ENCODE results near the gene CSNK1G1.

Gene CSNK1G1

GRCh38 chr15:64166102-64166890, 189.7 kb downstream of the CSNK1G1 start:
- Mint-ChIP-seq H3K4me3 (no peak overlapping the region), H3K9me3 (no peaks in the 10 kb centered on the region), H3K27ac (peak overlapping the region in 1 of 2 donors; percentile 60), H3K36me3 (ENCODE audit: insufficient read depth) (peaks cover 9% of the 10 kb centered on the region), H3K4me1 (ENCODE audit: low read depth in 2 of 2) (peaks cover 14 to 18% of the 10 kb centered on the region in 2 donors), H3K27me3 (no peaks in the 10 kb centered on the region)
- DNase-seq (no peak), ATAC-seq (replicated peaks) (no peak)

DNA sequence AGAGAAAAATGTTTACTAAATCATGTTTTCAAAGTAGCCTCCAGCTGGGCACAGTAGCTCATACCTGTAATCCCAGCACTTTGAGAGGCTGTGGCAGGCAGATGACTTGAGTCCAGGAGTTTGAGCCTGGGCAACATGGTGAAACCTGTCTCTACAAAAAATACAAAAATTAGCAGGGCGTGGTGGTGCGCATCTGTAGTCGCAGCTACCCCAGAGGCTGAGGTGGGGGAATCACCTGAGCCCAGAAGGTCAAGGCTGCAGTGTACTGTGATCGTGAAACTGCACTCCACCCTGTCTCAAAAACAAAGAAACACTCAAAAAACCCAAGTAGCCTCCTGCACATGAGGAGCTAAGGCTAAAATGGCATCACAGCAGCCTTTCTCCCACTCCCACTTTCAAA, 191.5 kb downstream of the CSNK1G1 start:
- Mint-ChIP-seq H3K4me3 (peak overlapping the region in 1 of 2 donors; percentile 89), H3K36me3 (ENCODE audit: insufficient read depth) (peaks cover 28% of the 10 kb centered on the region)

DNA sequence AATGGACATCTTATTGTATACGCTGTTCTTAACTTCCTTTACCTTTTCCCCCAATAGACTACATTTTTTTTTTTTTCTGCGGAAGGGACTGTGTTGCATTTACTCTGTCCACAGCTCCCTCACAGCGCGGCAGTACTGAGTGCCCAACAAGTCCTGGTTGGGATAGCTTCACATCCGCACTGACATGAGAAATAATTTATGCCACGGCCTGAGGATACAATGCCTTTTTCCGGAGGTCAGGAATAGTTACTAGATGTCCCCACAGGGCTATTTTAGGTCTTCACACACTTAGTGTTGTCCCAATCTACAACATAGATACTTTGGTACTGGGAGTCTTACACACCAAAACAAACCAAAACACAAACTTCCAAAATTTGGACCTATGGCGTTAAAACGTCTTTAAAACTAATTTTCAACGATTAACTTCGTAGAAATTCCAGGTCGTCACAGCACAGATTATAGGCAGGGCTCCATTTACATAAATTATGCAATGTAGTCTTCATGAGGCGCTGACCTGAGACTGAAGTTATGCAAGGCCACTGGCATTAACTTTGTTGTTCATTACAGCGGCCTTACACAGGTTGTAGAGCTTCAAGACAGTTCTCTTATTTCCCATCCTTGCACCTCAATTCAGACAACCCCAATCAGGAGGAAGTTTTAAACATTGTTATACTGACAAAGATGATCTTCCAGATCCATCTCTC, 192.2 kb downstream of the CSNK1G1 start:
- Mint-ChIP-seq H3K36me3 (ENCODE audit: insufficient read depth) (peaks cover 34% of the 10 kb centered on the region), H3K27me3 (no peaks in the 10 kb centered on the region), H3K27ac (peak overlapping the region; percentile 96 to 97), H3K9me3 (no peaks in the 10 kb centered on the region), H3K4me3 (peak overlapping the region; percentile 79 to 89), H3K4me1 (ENCODE audit: low read depth in 2 of 2) (peaks cover 25 to 31% of the 10 kb centered on the region in 2 donors)
- ATAC-seq (replicated peaks) (no peak), DNase-seq (no peak)

More for the DNA sequence above, 191.5 kb downstream of the CSNK1G1 start:
- Mint-ChIP-seq H3K4me1 (ENCODE audit: low read depth in 2 of 2) (peaks cover 23 to 27% of the 10 kb centered on the region in 2 donors), H3K9me3 (no peaks in the 10 kb centered on the region), H3K27ac (peak overlapping the region; percentile 79 to 96), H3K27me3 (no peaks in the 10 kb centered on the region)
- ATAC-seq (replicated peaks) = no peak
- no peak for DNase-seq

DNA sequence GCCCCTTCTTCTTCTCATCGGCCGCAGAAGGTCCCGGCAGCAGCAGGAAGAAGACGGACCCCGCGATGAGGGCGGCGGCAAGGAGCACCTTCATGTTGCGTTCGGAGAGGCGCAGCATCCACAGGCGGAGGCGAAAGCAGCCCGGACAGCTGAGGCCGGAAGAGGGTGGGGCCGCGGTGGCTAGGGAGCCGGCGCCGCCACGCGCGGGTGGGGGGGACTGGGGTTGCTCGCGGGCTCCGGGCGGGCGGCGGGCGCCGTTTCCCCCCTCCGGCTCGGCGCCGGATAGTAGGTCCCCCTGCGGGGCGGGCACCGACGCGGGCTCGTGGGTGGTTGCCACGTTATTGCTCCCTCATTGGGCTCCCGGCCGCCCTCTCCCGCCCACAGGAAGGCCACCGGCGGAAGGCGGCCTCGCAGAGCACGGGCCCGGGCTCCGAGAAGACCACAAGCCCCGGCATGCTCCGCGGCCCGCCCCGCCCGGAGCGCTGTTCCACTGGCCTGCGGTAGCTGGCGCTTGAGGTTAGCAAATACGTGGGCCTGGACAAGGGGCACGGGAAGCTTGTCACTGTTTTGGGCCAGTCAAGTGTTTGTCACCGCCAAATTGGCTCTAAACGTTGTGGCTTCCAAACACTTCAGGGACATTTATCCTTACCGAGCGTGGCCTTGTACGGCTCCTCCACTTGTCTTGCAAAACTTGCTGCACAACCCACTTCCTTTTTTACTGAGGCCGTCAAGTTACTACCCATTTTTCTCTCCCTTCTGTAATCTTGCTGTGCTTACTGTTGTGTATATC, 192.9 kb downstream of the CSNK1G1 start, which contains the start of gene PPIB:
TSS of gene PPIB (minus strand) at position 154 of the 790 bp plus-strand sequence. CDS start at position 118, 36 bp downstream.
- peaks cover 33 to 37% of the 10 kb centered on the region in 2 donors for H3K4me1 Mint-ChIP-seq (ENCODE audit: low read depth in 2 of 2)
- DNase-seq = peak; percentile 91 to 95 (median 94)
- no peaks in the 10 kb centered on the region for H3K9me3 Mint-ChIP-seq
- peak within 1 kb of the TSS; percentile 96 to 97 for H3K27ac Mint-ChIP-seq
- H3K36me3 Mint-ChIP-seq (ENCODE audit: insufficient read depth) = peaks cover 42% of the 10 kb centered on the region
- peak; percentile 90 for ATAC-seq (replicated peaks)
- no peaks in the 10 kb centered on the region for H3K27me3 Mint-ChIP-seq
- peak within 1 kb of the TSS; percentile 79 to 89 for H3K4me3 Mint-ChIP-seq

DNA sequence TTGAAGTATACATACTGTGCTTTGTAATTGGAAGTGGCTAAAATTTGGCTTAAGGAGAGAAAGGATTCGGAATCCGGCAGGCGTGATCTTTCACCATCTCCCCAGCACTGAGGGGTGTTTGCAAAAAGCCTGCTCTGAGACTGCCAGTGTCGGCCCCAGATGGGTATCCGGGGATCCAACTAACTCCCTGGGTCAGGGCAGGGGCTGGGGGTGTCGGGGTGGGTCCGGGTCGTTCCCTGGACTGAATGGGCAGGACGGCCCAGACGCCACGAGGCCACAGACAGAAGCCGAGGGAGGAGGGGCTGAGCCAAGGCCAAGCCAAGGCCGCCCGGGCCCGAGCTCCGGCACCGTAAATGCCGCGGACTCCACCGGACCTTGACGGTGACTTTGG, 193.5 kb downstream of the CSNK1G1 start:
- Mint-ChIP-seq H3K27ac (peak overlapping the region; percentile 95 to 96), H3K36me3 (ENCODE audit: insufficient read depth) (peaks cover 48% of the 10 kb centered on the region), H3K27me3 (no peaks in the 10 kb centered on the region), H3K4me1 (ENCODE audit: low read depth in 2 of 2) (peaks cover 36 to 40% of the 10 kb centered on the region in 2 donors), H3K9me3 (no peaks in the 10 kb centered on the region), H3K4me3 (peak overlapping the region; percentile 79 to 89)
- DNase-seq (no peak), ATAC-seq (replicated peaks) (peak; percentile 1)

- Mint-ChIP-seq H3K4me3 (peak overlapping the region; percentile 79 to 89), H3K9me3 (no peaks in the 10 kb centered on the region), H3K4me1 (ENCODE audit: low read depth in 2 of 2) (peaks cover 36 to 40% of the 10 kb centered on the region in 2 donors), H3K27me3 (no peaks in the 10 kb centered on the region), H3K27ac (peak overlapping the region; percentile 95 to 96), H3K36me3 (ENCODE audit: insufficient read depth) (peaks cover 53% of the 10 kb centered on the region)
- ATAC-seq (replicated peaks) (no peak), DNase-seq (no peak)
These were observed 194.1 kb downstream of the CSNK1G1 start for GRCh38 chr15:64161688-64162477.

DNA sequence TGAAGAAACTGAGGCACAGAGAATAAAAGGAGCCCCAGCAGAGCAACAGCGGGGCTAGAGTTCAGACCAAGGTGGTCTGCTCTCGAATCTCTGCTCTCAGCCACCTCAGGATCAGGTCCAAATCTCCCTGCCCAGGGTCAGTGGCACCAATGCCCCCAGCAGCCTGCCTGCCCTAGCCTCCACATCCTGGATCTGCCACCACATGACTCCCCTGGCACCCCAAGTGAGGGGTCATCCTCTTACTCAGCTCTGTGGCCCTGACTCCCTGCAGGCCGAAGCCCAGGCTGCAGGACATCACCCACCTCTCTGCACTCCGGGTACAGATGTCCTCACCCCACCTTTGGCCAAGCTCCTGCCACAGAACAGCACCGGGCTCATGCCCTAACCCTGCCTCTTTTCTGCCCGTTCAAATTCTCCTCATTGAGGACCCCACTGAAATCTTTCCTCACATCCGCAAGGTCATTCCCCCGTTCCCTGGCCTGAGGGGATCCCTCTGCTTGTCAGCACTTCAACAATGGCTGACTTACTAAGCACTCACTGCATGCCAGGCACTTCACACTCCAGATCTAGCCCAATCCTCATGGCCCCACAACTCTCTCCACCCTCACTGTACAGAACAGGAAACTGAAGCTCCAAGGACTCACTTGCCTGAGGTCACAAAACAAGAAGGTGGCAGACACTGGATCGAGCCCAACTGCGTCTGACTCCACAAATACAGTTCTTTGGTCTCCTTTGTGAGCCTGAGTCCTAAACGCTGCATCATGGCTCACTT, 197.4 kb downstream of the CSNK1G1 start:
- Mint-ChIP-seq H3K36me3 (ENCODE audit: insufficient read depth) (peaks cover 83% of the 10 kb centered on the region), H3K27ac (peak overlapping the region; percentile 66 to 71), H3K4me1 (ENCODE audit: low read depth in 2 of 2) (peaks cover 39 to 42% of the 10 kb centered on the region in 2 donors), H3K27me3 (peaks cover 0 to 2% of the 10 kb centered on the region in 2 donors), H3K9me3 (no peaks in the 10 kb centered on the region), H3K4me3 (peak overlapping the region in 1 of 2 donors; percentile 46)
- ATAC-seq (replicated peaks) = no peak
- DNase-seq = no peak

GRCh38 chr15:64157599-64158125, 198.3 kb downstream of the CSNK1G1 start:
- H3K4me1 Mint-ChIP-seq (ENCODE audit: low read depth in 2 of 2) = peaks cover 39 to 47% of the 10 kb centered on the region in 2 donors
- no peak for DNase-seq
- H3K36me3 Mint-ChIP-seq (ENCODE audit: insufficient read depth) = peaks cover 89% of the 10 kb centered on the region
- H3K27ac Mint-ChIP-seq = peak overlapping the region in 1 of 2 donors; percentile 66
- no peak overlapping the region for H3K4me3 Mint-ChIP-seq
- no peaks in the 10 kb centered on the region for H3K9me3 Mint-ChIP-seq
- ATAC-seq (replicated peaks) = no peak
- peaks cover 8 to 9% of the 10 kb centered on the region in 2 donors for H3K27me3 Mint-ChIP-seq

- Mint-ChIP-seq H3K27ac (peak overlapping the region in 1 of 2 donors; percentile 84), H3K4me3 (no peak overlapping the region), H3K9me3 (no peaks in the 10 kb centered on the region), H3K27me3 (peaks cover 8 to 12% of the 10 kb centered on the region in 2 donors), H3K4me1 (ENCODE audit: low read depth in 2 of 2) (peaks cover 35 to 44% of the 10 kb centered on the region in 2 donors), H3K36me3 (ENCODE audit: insufficient read depth) (peaks cover 85% of the 10 kb centered on the region)
- no peak for ATAC-seq (replicated peaks)
- no peak for DNase-seq
These were observed 199.2 kb downstream of the CSNK1G1 start for GRCh38 chr15:64156652-64157331.

GRCh38 chr15:64155802-64156651, 199.9 kb downstream of the CSNK1G1 start:
- Mint-ChIP-seq H3K9me3 (no peaks in the 10 kb centered on the region), H3K4me3 (no peak overlapping the region), H3K4me1 (ENCODE audit: low read depth in 2 of 2) (peaks cover 33 to 41% of the 10 kb centered on the region in 2 donors), H3K36me3 (ENCODE audit: insufficient read depth) (peaks cover 77% of the 10 kb centered on the region), H3K27ac (peak overlapping the region in 1 of 2 donors; percentile 49), H3K27me3 (peaks cover 8 to 16% of the 10 kb centered on the region in 2 donors)
- ATAC-seq (replicated peaks) (no peak), DNase-seq (no peak)
